HG03159 (cell line): ENCODE measurements around the gene MMS22L.
A peak's percentile ranks its signal among the peaks of the same experiment; 100 is the strongest.

Source experiments
- ATAC-seq: cut with Tn5 transposase; IDR thresholded peaks from one replicate; pipeline ENCODE4 v1.9.1; 2021; ENCODE audit warnings: mild to moderate bottlenecking, moderate library complexity; ENCODE audit not compliant: unreplicated experiment

The MMS22L gene

GRCh38 chr6:97145691-97146090 lies 137.3 kb downstream of the MMS22L start:
- ATAC-seq: no peak

GRCh38 chr6:97141756-97142155 lies 141.3 kb downstream of the MMS22L start:
- no peak for ATAC-seq

- no peak for ATAC-seq
Observed at GRCh38 chr6:97138581-97138980, 144.4 kb downstream of the MMS22L start.

GRCh38 chr6:97136626-97137358 lies 146.2 kb downstream of the MMS22L start:
- ATAC-seq: peak; percentile 43

GRCh38 chr6:97133067-97133466 lies 149.9 kb downstream of the MMS22L start:
- no peak for ATAC-seq

GRCh38 chr6:97129106-97129505 lies 153.9 kb downstream of the MMS22L start:
- no peak for ATAC-seq

- no peak for ATAC-seq
Observed at GRCh38 chr6:97128507-97128906, 154.5 kb downstream of the MMS22L start.

- no peak for ATAC-seq
Observed at GRCh38 chr6:97123652-97124051, 159.4 kb downstream of the MMS22L start.

GRCh38 chr6:97123112-97123511 lies 159.9 kb downstream of the MMS22L start:
- no peak for ATAC-seq

GRCh38 chr6:97120511-97120910 lies 162.5 kb downstream of the MMS22L start:
- ATAC-seq: no peak

- no peak for ATAC-seq
Observed at GRCh38 chr6:97114645-97115044, 168.4 kb downstream of the MMS22L start.

- no peak for ATAC-seq
Observed at GRCh38 chr6:97113170-97113569, 169.8 kb downstream of the MMS22L start.

- no peak for ATAC-seq
Observed at GRCh38 chr6:97111243-97111642, 171.8 kb downstream of the MMS22L start.

- ATAC-seq: no peak
Observed at GRCh38 chr6:97110626-97111025, 172.4 kb downstream of the MMS22L start.

GRCh38 chr6:97110149-97110548 lies 172.9 kb downstream of the MMS22L start:
- no peak for ATAC-seq

- no peak for ATAC-seq
Observed at GRCh38 chr6:97109444-97109843, 173.6 kb downstream of the MMS22L start.

- ATAC-seq: no peak
Observed at GRCh38 chr6:97102145-97102790, 180.7 kb downstream of the MMS22L start.

GRCh38 chr6:97100696-97101095 lies 182.3 kb downstream of the MMS22L start:
- ATAC-seq: no peak

GRCh38 chr6:97097068-97098047 lies 185.7 kb downstream of the MMS22L start:
- ATAC-seq: no peak

GRCh38 chr6:97095311-97095850 lies 187.6 kb downstream of the MMS22L start:
- ATAC-seq: no peak

GRCh38 chr6:97094376-97094775 lies 188.6 kb downstream of the MMS22L start:
- ATAC-seq: no peak
